GM18502 (cell line): Measurements from ENCODE around the gene MAEA.
A peak's percentile ranks its signal among the peaks of the same experiment; 100 is the strongest.

Source experiments
- ATAC-seq: cut with Tn5 transposase; IDR thresholded peaks from one replicate; pipeline ENCODE4 v1.9.1; 2021; ENCODE audit warnings: mild to moderate bottlenecking; ENCODE audit not compliant: unreplicated experiment, poor library complexity

Gene MAEA

DNA sequence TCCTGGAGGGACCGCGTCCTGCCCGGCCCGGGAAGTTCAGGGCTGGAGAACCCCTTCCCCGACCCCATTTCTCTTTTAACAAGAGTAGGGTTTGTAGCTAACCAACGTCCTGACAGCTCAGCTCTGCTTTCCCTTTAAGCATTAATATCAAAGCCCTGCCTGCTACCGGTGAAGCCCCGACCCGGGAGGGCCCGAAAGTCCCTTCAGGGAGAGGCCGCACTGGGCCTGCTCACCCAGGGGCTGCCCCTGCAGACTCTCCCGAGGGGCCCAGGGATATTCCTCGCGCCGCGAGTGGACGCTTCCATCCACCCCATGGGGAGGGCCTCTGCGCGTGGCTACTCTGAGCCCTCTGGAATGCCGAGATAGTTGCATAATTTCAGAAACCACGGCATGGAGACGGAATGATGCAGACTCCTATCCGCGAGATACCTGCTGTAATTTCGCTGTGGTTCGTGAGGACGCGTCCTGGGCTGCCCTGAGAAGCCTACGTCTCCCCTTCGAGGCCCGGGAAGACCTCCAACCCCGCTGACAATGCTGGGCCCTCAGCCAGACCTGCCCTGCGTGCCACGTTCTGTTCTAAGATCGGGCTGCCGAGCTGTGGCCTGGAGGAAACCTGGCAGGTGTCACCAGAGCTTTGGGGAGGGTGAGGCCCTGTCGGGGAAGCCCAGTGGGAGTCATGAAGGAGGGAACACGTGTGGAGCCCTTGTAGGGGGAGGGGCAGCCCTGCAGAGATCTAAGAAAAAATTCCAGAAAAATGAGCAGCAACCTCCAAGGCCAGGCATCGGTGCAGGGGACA is 39.8 kb upstream of the MAEA start:
- peak; percentile 8 for ATAC-seq

DNA sequence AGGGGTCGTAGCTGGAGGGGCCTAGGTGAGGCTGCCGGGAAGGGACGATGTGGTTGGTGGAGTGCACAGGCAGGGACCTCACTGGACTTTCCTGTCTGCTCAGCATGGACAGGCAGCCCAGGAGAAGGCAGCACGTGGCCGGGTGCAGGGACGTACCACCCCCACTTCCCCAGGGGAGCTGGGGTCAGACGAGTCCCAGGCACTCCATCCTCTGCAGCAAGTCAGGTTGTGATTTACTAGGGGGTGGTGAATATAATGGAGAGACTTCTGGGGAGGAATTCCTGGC is 39.2 kb upstream of the MAEA start:
- no peak for ATAC-seq

DNA sequence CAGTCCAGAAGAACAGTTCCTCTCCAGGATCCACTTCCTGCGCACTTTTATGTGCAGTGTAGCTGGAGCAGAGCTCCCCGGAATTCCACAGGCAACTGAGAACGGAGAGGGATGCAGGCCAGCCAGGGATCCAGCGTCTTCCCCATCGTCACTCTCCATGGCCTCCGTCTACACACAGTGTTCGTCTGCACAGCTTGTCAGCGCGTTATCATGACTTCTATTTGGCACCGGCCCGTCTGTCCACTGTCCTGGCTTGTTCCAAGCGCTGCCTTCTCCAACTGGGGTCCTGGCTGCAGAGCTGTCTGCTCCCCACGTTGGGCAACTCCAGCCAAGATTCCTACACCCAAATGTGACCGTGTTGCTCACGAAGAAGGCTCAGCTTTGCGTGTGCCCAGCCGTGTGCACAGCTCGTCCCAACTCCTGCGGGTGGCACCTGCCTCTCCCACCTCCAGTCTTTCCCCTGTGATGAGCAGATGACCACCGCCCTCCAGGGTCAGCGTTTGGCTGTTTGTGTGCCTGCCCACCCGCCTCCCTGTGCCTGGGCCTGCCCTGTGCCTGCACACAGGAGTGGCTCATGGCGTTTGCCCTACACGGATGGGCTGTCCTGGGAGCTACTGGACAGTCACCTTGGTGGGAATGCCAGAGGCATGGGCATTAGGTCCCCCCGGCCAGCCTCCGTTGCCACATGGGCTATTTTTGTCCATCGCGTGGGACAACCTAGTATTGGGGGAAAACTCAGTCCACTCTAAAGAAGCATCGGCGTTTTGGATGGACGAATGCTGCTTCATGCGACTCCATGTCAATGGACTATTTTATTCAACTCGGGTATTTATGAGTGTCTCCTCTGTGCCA is 38.5 kb upstream of the MAEA start:
- ATAC-seq = no peak

DNA sequence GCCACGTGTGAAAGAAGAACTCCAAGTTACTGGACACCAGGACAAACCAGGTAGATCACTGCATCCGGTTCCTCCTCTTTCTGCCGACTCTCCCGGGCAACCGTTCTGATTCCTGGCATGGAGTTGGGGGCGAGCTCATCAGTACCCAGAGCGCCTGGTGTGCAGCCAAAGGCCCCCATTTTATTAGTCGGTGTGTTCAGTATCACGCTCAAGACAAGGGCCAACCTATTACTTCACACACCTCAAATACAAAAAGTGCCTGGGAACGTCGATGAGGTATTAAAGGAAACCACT is 38.0 kb upstream of the MAEA start:
- ATAC-seq = no peak

DNA sequence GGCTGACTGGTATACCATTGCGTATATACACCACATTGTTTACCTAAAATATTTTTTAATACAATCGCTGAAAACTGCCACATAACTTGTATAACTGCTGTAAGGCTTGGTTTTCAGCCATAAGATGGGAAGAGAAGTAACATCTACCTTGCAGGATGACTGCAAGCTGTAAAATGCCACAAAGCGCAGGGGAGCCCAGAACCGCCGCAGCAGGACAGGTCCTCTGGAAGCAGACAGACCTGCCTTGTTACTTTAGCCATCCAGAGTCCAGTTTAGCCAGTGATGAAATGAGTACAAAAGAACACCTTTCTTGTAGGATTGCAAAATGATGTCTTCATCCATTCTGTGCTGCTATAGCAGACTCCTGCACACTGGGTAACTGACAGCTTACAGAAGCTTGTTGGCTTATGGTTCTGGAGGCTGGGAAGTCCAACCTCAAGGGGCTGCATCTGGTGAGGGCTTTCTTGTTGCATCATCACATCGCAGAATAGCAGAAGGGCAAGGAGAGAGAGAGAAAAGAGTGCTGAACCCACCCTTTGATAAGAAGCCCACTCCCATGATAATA is 36.7 kb upstream of the MAEA start:
- ATAC-seq = no peak

DNA sequence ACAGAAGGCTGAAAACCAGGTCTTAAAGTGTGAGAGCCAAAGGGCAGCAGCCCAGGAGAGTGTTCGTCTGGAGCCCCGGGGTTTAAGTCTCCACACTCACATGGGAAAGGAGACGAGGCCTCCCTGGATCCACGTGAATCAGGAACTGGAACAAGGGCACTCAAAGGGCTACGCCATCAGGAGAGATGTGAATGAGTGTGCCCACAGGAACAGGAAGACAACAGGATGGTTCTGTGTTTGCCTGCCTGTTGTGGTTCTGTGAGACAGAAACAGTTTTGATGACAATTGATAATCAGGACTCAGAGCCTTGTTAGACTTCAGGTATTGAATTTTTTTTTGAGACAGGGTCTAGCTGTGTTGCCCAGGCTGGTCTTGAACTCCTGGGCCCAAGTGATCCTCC is 35.9 kb upstream of the MAEA start:
- no peak for ATAC-seq

DNA sequence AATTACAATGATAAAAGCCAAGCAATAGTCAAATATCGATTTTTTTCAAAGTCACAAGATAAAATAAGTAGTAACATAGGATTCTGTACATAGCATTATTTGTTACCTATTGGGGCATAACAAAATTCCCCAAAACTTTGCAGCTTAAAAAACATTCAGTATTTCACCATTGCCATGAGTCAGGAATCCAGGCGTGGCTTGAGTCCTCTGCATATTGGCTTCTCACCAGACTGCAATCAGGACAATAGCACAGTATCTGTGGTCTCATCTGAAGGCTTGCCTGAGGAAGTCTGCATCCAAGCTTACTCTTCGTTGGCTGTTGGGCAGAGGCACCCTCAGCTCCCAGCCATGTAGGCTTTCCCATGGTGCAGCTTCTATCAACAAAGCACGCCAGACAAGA is 34.5 kb upstream of the MAEA start:
- ATAC-seq = no peak

DNA sequence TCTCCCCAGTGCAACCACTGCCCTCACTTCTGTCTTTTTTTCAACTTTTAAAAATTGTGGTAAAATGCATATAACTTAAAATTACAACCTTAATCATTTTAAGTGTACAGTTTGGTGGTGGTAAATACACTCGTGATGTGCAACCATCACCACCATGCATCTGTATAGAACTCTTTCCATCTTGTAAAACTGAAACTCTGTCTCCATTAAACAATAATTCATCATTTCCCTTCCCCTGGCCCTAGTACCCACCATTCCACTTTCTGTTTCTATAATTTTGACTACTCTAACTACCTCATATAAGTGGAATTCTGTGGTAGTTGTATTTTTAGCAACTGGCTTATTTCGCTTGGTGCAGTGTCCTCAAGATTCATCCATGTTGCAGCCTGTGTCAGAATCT is 34.0 kb upstream of the MAEA start:
- no peak for ATAC-seq

DNA sequence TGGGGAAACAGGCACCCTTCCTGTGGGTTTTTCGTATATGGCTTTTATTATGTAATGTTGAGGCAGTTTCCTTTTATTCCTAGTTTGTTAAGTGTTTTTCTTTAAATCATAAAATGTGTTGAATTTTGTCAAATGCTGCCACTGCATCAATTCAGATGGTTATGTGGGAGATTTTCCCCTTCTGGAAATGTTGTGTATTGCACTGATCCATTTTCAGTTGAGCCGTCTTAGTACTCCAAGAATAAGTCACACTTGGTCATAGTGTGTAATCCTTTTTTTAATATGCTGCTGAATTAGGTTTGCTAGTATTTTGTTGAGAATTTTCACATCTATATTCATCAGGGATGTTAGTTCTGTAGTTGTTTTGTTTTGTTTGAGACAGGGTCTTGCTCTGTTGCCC is 31.2 kb upstream of the MAEA start:
- ATAC-seq = no peak

DNA sequence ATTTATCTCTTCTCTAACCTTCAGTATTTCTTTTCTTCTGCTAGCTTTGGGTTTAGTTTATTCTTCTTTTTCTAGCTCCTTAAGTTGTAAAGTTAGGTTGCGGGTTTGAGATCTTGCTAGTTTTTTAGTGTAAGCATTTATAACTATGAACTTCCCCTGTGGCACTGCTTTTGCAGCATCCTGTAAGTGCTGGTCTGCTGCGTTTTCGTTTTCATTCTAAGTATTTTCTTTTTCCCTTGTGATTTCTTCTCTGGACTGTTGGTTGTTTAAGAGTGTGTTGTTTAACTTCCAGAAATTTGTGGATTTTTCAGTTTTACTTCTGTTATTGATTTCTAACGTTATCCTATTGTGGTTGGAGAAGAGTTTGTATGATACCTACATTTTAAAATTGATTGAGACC is 29.7 kb upstream of the MAEA start:
- no peak for ATAC-seq

DNA sequence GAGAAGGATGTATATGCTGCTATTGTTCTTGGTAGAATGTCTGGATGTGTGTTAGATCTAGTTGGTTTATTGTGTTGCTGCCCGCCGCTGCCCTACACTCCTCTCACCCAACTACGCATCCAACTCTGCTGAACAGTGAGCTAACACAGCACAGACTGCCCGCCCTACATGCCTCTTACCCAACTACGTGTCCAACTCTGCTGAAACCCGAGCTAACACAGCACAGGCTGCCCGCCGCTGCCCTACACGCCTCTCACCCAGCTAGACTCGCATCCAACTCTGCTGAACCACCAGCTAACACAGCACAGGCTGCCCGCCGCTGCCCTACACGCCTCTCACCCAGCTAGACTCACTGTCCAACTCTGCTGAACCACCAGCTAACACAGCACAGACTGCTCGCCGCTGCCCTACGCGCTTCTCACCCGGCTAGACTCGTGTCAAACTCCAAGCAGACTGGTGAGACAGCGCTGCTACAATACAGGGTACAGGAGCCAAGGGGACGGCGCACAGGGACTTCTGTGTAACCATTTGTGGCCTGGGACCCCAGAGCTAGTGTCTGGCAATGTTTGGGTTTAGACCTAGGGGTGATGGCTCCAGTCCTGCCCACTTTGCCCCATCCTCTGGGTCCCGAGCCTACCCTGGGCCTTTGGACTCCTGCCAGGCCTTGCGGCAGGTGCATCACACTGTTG is 29.1 kb upstream of the MAEA start:
- ATAC-seq = no peak

DNA sequence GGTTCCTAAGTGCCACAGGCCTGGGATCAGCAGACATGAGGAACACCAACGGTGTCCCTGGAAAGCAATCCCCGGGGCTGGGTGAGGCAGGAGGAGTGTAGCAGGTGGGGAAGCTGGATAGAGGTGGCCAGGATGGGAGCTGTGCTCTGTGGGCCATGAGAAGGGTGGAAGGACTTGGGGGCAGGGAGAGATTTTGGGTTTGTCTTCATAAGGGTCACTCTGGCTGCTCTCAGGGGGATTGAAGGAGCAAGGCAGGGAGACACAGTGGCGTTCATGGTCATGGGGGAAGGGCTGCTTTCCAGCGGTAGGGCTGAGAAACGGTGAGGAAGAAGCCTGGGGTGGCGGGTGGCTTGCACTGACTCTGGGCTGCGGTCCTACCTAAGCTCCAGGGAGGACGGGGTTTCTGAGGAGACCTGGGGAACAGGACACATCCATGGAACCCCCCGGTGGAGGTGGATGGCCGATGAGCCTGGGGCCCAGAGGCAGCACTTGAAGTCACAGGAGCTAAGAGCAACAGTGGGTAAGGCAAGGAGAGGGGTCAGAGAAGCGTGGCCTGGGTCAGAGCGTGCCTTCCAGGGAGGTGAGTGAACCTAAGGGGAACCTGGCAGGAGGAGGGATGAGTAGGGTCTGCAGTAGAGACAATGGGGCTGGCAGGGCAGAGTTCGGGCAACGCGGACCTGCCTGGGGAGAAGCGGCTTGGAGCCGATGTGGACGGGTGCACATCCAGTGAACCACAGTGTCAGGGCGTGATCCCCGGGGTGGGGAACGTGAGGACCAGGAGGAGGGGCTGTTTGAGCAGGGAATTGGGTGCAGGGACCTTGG is 28.4 kb upstream of the MAEA start:
- ATAC-seq = no peak

DNA sequence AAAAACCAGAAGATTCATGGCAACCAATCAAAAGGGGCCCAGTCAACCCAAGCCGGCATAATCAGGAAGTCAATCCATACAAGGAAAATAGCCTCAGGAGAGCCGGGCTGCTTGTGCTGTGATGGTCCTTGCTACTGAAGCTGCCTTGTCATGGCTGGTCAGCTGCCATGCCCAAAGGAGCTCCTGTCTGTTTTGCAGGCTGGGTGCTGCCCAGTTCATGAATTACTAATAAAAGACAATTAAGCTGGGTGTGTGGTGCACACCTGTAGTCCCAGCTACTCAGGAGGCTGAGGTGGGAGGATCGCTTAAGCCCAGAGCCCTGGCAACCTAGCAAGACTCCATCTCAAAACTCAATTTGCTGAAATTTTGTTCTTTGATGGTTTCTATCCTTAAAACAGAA is 24.7 kb upstream of the MAEA start:
- ATAC-seq = no peak

DNA sequence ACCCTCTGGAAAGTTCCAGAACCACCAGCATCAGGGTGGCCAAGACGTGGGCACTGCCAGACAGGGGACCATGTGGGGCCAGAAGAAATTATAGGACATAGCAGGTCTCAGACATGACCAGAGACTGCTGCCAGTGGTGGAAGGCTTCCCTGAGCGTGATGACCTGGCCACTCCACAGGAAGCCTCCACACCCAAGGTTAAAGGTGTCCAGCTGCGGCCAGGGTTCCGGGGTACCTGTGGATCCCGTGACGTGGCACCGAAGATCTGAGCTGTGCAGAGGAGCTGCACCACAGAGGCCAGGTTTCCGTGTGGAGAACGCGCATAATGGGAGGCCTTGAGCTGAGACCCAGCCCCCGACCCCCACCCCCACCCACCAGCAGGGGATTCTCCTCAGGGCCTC is 24.3 kb upstream of the MAEA start:
- ATAC-seq = no peak

DNA sequence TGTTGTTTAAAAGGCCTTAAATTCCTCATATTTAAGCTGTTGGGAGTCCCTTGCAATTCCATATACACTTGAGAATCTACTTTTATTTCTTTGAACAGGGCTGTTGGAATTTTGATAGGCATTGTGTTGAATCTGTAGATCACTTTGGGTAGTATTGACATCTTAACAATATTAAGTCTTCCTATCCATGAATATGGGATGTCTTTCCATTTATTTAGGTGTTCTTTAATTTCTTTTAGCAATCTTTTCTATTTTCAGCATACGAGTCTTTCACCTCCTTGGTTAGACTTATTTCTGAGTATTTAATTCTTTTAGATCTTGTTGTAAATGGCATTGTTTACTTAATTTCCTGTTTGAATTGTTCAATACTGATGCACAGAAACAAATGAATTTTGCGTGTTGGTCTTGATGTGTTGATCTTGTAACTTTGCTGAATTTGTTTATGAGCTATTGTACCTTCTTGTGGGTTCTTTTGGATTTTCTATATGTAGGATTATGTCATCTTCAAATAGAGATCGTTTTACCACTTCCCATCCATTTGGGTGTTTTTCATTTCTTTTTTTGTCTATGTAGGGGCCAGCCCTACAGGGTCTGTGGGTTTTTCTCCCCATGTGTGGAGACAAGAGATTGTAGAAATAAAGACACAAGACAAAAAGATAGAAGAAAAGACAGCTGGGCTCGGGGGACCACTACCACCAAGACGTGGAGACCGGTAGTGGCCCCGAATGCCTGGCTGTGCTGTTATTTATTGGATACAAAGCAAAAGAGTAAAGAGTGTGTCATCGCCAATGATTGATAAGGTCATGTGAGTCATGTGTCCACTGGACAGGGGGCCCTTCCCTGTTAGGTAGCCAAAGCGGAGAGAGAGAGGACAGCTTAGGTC is 22.6 kb upstream of the MAEA start:
- ATAC-seq = no peak

DNA sequence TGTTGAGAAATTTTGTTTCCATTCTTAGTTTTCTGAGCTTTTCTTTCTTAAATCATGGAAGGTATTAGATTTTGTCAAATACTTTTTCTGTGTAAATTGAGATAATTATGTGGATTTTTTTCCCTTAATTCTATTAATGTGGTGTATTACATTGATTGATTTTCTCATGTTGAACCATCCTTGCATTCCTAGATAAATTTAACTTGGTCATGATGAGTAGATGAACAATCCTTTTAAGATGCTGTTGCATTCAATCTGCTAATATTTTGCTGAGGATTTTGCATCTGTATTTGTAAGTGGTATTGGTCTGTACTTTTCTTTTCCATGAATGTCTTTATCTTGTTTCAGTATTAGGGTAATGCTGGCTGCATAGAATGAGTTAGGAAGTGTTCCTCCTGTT is 20.5 kb upstream of the MAEA start:
- no peak for ATAC-seq

DNA sequence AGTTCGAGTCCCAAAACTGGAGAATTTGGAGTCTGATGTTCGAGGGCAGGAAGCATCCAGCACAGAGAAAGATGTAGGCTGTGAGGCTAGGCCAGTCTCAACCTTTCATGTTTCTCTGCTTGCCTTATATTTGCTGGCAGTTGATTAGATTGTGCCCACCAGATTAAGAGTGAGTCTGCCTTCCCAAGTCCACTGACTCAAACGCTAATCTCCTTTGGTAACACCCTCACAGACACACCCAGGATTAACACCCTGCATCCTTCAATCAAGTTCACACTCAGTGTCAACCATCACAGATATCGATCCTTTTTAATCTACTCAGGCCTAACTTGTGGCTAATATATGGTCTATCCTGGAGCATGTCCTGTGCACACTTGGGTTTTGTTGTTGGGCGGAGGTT is 18.0 kb upstream of the MAEA start:
- no peak for ATAC-seq

DNA sequence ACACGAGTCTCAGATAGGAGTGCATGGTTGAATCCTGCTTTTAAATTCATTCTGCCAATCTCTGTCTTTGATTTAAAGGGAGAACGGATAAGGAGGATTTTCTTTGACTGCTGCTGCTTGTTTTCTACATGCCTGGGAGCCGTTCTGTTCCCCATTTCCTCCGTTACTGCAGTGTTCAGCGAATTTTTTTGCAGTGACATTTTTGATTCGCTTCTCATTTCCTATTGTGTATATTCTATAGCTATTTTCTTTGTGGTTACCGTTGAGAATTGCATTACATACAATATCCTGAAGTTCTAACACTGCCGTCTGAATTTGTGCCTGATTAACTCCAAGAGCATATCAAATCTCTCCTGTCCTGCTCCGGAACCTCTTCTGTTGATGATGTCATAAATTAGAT is 14.8 kb upstream of the MAEA start:
- no peak for ATAC-seq

DNA sequence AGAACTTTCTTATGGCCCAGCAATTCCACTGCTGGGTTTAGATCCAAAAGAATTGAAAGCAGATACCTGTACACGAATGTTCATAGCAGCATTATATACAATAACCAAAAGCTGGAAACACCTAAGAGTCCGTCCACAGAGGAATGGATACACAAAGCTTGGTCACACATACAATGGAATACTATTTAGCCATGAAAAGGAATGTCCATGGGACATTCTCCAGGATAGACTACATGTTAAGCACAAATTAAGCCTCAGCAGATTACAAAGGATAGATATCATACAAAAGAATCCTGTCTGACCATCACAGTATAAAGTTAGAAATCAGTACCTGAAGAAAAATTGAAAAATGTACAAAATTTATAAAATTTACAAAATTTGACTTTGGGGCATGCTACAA is 12.7 kb upstream of the MAEA start:
- ATAC-seq = no peak
